ENCODE data around the gene SLC12A4. TPM values are rescaled to one million over a fixed set of nuclear protein-coding genes. Genes with fewer than 3 reads are reported as not detected.

SLC12A4 gene
- total and polyA plus RNA-seq, 2 of the 13 experiments (the other 11 are each of a cell fraction or from before 2014, with no cell fraction given), result 65.1 to 84.3 TPM

DNA sequence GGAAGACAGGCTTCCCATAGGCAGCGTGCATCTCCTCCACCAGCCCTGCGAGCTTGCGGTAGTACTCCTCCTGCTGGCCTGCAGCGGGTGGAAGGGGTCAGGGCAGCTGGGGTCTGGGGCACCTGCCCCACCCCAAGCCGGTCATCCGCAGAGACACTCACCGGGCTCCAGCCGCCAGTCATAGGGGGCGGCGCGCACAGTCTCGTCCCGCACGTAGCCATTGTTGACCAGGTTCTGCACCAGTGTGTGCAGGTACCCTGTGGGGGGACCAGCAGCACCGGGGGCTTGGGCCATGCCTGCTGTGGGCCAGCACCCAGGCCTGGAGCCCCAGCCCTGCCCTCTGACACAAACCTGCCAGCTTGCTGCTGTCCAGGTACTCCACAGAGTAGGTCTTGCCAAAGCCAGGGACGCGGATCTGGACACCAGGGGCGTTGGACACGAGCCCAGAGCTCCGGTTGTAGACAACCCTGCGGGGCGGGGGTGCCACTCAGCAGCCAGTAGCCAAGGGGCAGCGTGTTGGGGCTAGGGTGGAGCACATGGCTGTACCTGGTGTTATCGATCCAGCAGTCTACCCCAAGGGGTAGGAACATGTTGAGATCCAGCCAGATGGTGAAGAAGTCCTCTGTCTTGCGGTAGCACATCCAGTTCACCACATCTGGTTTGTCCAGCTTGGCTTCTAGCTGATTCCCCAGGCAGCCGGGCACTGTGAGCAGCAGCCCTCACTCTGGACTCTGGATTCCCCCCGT, 25.8 kb downstream of the SLC12A4 start (continued):
- TF ChIP-seq MAZ (IDR thresholded peaks at IDR 0.05; ENCODE audit: borderline replicate concordance, low read depth, low read length) (no peak), MAZ (CRISPR knock-in tag; IDR thresholded peaks at IDR 0.05; ENCODE audit: low read depth) (no peak; the same call in 1 of the 2 replicates), YY1 (IDR thresholded peaks at IDR 0.05; ENCODE audit: insufficient read depth, insufficient replicate concordance, low read depth, low read length) (peak; percentile 5), ZFAT (CRISPR knock-in tag; conservative IDR thresholded peaks at IDR 0.05) (no peak), MTERF4 (CRISPR knock-in tag; IDR thresholded peaks at IDR 0.05) (peak; percentile 46), ZNF790 (CRISPR knock-in tag; IDR thresholded peaks at IDR 0.05; ENCODE audit: borderline replicate concordance) (no peak), ZNF367 (CRISPR knock-in tag; IDR thresholded peaks at IDR 0.05; ENCODE audit: borderline replicate concordance) (no peak), ZNF446 (CRISPR knock-in tag; IDR thresholded peaks at IDR 0.05) (no peak), FOSL2 (CRISPR knock-in tag; IDR thresholded peaks at IDR 0.05) (0 out of 2 replicates have a peak, but pooled peaks have one; percentile 12), NKX3-1 (CRISPR knock-in tag; IDR thresholded peaks at IDR 0.05) (no peak), MTF2 (CRISPR knock-in tag; IDR thresholded peaks at IDR 0.05; ENCODE audit: borderline replicate concordance) (no peak), PREB (CRISPR knock-in tag; IDR thresholded peaks at IDR 0.05) (no peak), NR0B2 (CRISPR knock-in tag; IDR thresholded peaks at IDR 0.05) (no peak), RXRB (CRISPR knock-in tag; IDR thresholded peaks at IDR 0.05; ENCODE audit: borderline replicate concordance) (peak; percentile 65; the same call in 1 of the 2 replicates)
- TF ChIP-seq, protein P1, sequence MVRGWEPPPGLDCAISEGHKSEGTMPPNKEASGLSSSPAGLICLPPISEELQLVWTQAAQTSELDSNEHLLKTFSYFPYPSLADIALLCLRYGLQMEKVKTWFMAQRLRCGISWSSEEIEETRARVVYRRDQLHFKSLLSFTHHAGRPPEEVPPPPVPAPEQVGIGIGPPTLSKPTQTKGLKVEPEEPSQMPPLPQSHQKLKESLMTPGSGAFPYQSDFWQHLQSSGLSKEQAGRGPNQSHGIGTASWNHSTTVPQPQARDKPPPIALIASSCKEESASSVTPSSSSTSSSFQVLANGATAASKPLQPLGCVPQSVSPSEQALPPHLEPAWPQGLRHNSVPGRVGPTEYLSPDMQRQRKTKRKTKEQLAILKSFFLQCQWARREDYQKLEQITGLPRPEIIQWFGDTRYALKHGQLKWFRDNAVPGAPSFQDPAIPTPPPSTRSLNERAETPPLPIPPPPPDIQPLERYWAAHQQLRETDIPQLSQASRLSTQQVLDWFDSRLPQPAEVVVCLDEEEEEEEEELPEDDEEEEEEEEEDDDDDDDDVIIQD (CRISPR knock-in tag; IDR thresholded peaks at IDR 0.05; ENCODE audit: low read depth), result no peak
- TF ChIP-seq, protein P2, sequence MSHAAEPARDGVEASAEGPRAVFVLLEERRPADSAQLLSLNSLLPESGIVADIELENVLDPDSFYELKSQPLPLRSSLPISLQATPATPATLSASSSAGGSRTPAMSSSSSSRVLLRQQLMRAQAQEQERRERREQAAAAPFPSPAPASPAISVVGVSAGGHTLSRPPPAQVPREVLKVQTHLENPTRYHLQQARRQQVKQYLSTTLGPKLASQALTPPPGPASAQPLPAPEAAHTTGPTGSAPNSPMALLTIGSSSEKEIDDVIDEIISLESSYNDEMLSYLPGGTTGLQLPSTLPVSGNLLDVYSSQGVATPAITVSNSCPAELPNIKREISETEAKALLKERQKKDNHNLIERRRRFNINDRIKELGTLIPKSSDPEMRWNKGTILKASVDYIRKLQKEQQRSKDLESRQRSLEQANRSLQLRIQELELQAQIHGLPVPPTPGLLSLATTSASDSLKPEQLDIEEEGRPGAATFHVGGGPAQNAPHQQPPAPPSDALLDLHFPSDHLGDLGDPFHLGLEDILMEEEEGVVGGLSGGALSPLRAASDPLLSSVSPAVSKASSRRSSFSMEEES (CRISPR knock-in tag; IDR thresholded peaks at IDR 0.05), result no peak
- TF ChIP-seq, protein P3, sequence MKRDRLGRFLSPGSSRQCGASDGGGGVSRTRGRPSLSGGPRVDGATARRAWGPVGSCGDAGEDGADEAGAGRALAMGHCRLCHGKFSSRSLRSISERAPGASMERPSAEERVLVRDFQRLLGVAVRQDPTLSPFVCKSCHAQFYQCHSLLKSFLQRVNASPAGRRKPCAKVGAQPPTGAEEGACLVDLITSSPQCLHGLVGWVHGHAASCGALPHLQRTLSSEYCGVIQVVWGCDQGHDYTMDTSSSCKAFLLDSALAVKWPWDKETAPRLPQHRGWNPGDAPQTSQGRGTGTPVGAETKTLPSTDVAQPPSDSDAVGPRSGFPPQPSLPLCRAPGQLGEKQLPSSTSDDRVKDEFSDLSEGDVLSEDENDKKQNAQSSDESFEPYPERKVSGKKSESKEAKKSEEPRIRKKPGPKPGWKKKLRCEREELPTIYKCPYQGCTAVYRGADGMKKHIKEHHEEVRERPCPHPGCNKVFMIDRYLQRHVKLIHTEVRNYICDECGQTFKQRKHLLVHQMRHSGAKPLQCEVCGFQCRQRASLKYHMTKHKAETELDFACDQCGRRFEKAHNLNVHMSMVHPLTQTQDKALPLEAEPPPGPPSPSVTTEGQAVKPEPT (CRISPR knock-in tag; IDR thresholded peaks at IDR 0.05; ENCODE audit: low read depth), result no peak
